ENCODE measurements around the gene HEATR9.

DNA sequence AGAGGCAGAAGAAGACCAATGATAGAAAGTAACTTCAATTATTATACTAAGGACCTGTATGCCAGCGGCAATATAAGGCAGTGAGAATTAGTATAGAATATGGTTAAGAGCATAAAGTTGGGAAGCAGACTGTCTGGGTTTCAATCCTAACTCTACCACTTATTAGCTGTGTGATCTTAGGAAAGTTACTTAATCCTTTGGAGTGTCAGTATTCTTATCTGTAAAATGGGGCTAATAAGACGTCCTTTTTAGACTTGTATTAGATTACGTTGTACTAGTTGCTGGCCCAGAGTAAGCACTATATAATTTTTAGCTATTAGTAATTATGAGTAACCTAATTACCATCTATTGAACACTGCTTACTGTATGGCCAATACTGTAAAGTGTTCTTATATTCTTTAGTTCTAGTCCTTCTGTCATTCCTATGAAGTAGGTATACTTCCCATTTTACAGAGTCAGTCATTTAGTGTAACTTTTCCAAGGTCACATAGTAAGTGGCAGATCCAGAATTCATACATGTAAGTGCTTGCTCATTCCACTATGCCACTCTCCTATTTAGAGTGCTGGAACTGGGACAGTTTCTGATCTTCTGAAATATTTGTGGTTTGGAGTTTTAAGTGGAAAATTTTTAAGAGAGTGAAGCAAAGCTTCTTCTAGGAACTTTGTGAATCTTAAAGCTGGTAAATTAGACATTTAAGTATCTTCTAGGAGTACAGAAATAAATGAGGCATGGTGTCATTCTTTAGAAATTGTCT, 22.5 kb downstream of the HEATR9 start:
- TF ChIP-seq, protein P1, sequence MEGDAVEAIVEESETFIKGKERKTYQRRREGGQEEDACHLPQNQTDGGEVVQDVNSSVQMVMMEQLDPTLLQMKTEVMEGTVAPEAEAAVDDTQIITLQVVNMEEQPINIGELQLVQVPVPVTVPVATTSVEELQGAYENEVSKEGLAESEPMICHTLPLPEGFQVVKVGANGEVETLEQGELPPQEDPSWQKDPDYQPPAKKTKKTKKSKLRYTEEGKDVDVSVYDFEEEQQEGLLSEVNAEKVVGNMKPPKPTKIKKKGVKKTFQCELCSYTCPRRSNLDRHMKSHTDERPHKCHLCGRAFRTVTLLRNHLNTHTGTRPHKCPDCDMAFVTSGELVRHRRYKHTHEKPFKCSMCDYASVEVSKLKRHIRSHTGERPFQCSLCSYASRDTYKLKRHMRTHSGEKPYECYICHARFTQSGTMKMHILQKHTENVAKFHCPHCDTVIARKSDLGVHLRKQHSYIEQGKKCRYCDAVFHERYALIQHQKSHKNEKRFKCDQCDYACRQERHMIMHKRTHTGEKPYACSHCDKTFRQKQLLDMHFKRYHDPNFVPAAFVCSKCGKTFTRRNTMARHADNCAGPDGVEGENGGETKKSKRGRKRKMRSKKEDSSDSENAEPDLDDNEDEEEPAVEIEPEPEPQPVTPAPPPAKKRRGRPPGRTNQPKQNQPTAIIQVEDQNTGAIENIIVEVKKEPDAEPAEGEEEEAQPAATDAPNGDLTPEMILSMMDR (IDR thresholded peaks at IDR 0.05 in 4 of 5, conservative IDR thresholded peaks at IDR 0.05 in 1 of 5) = no peak
- no peak for TF ChIP-seq POLR2A (IDR thresholded peaks at IDR 0.05)

All from gastrocnemius medialis (tissue), 4 donors.